Measurements from ENCODE around the gene PTPRM.

The PTPRM gene

DNA sequence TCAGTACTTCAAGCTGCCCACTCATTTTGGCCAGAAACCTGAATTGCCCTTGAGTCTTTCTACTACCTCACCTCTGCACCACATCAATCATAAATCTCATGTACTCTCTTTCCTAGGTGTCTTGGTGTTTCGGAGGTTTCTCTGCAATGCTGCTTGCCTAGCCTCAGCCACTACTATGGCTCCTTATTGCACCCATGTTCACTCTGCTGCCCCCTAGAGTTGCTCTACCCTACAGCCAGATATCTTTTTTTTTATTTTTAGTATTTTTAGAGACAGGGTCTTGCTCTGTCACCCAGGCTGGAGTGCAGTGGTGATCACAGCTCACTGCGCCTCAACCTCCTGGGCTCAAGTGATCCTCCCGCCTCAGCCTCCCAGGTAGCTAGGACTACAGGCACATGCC, 413.0 kb downstream of the PTPRM start:
- Histone ChIP-seq H3K9me3 (ENCODE audit: control insufficient read depth, low read length) (no peaks in the 10 kb centered on the region), H3K4me1 (ENCODE audit: control insufficient read depth, insufficient read depth, low read length) (no peaks in the 10 kb centered on the region), H3K36me3 (ENCODE audit: control insufficient read depth, insufficient read depth, low read length) (no peaks in the 10 kb centered on the region), H3K27me3 (ENCODE audit: control insufficient read depth, insufficient read depth, low read length, poor library complexity, severe bottlenecking) (no peaks in the 10 kb centered on the region), H3K27ac (ENCODE audit: insufficient read depth, low read depth, low read length, poor library complexity, severe bottlenecking) (no peak overlapping the region), H3K4me3 (ENCODE audit: insufficient read depth, low read depth, low read length) (no peak overlapping the region)
- 93 to 95% methylated on average over 3 of the region's 3 CpGs for WGBS, 2 experiments

DNA sequence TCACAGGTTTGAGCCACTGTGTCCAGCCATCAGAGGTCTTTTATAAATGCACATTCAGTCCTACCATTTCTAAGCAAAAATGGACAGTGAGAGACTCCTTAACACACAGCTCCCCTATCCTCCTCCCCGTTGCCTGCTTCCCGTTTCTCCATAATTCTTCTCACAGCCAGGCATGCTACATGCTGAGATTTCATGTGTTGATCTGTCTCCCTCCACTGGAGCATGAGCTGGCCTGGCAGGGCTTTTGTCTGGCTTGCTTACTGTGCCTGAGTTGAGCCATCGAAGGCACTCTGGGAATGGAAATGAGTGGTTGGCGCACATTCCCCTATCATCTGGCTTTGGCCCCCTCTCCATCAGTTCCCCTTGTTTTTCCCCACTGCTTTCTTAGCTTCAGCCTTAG, 413.5 kb downstream of the PTPRM start:
- Histone ChIP-seq H3K9me3 (ENCODE audit: control insufficient read depth, low read length) (no peaks in the 10 kb centered on the region), H3K36me3 (ENCODE audit: control insufficient read depth, insufficient read depth, low read length) (no peaks in the 10 kb centered on the region), H3K4me1 (ENCODE audit: control insufficient read depth, insufficient read depth, low read length) (no peaks in the 10 kb centered on the region), H3K4me3 (ENCODE audit: insufficient read depth, low read depth, low read length) (no peak overlapping the region), H3K27me3 (ENCODE audit: control insufficient read depth, insufficient read depth, low read length, poor library complexity, severe bottlenecking) (no peaks in the 10 kb centered on the region), H3K27ac (ENCODE audit: insufficient read depth, low read depth, low read length, poor library complexity, severe bottlenecking) (no peak overlapping the region)
- WGBS, 2 experiments: 82 to 87% methylated on average over 4 of the region's 4 CpGs

DNA sequence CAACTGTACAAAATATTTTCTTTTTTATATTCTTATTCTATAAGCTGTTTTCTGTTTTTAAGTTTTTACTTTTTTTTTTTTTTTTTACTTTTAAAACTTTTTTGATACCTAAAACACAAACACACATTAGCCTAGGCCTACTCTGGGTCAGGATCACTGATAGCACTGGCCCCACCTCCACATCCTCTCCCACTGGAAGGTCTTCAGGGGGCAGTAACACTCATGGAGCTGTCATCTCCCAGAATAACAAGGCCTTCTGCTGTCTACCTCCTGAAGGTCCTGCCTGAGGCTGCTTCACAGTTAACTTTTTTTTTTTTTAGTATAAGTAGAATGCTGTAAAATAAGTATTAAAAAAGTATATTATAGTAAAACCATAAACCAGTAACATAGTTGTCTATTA, 415.1 kb downstream of the PTPRM start:
- no peak overlapping the region for H3K4me3 ChIP-seq (ENCODE audit: insufficient read depth, low read depth, low read length)
- no peak overlapping the region for H3K27ac ChIP-seq (ENCODE audit: insufficient read depth, low read depth, low read length, poor library complexity, severe bottlenecking)
- H3K36me3 ChIP-seq (ENCODE audit: control insufficient read depth, insufficient read depth, low read length): no peaks in the 10 kb centered on the region
- no peaks in the 10 kb centered on the region for H3K9me3 ChIP-seq (ENCODE audit: control insufficient read depth, low read length)
- H3K4me1 ChIP-seq (ENCODE audit: control insufficient read depth, insufficient read depth, low read length): no peaks in the 10 kb centered on the region
- H3K27me3 ChIP-seq (ENCODE audit: control insufficient read depth, insufficient read depth, low read length, poor library complexity, severe bottlenecking): no peaks in the 10 kb centered on the region

- WGBS, 2 experiments: 96 to 100% methylated on average over 3 of the region's 3 CpGs
Measured at GRCh38 chr18:7987284-7987976, 420.3 kb downstream of the PTPRM start.

DNA sequence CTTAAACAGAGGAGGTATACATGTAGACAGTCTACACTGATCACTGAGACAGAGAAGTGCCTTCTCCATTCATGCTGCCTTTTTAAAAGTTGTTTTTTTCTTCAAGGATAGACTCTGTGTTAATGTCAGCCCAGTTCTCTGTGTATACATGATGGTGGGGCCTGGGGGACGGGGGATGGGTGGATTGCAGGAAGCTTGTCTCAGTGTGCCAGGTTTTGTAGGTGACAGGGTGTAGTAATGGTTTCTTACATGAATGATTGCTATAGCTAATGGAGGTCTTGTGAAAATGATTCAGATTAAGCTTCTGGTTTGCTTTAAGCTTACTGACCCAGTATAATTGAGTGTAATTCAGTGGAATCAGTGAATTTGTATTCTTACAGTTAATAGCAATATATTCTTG, 423.6 kb downstream of the PTPRM start:
- Histone ChIP-seq H3K4me3 (ENCODE audit: insufficient read depth, low read depth, low read length) (no peak overlapping the region), H3K27me3 (ENCODE audit: control insufficient read depth, insufficient read depth, low read length, poor library complexity, severe bottlenecking) (no peaks in the 10 kb centered on the region), H3K4me1 (ENCODE audit: control insufficient read depth, insufficient read depth, low read length) (no peaks in the 10 kb centered on the region), H3K36me3 (ENCODE audit: control insufficient read depth, insufficient read depth, low read length) (no peaks in the 10 kb centered on the region), H3K9me3 (ENCODE audit: control insufficient read depth, low read length) (no peaks in the 10 kb centered on the region), H3K27ac (ENCODE audit: insufficient read depth, low read depth, low read length, poor library complexity, severe bottlenecking) (no peak overlapping the region)
- 37 to 41% methylated on average over 1 of the region's 1 CpG for WGBS, 2 experiments

More at GRCh38 chr18:7987284-7987976, 420.3 kb downstream of the PTPRM start:
- no peaks in the 10 kb centered on the region for H3K27me3 ChIP-seq (ENCODE audit: control insufficient read depth, insufficient read depth, low read length, poor library complexity, severe bottlenecking)
- H3K36me3 ChIP-seq (ENCODE audit: control insufficient read depth, insufficient read depth, low read length): no peaks in the 10 kb centered on the region
- H3K4me1 ChIP-seq (ENCODE audit: control insufficient read depth, insufficient read depth, low read length): no peaks in the 10 kb centered on the region
- H3K9me3 ChIP-seq (ENCODE audit: control insufficient read depth, low read length): no peaks in the 10 kb centered on the region
- H3K4me3 ChIP-seq (ENCODE audit: insufficient read depth, low read depth, low read length): no peak overlapping the region
- H3K27ac ChIP-seq (ENCODE audit: insufficient read depth, low read depth, low read length, poor library complexity, severe bottlenecking): no peak overlapping the region

- no peak overlapping the region for H3K27ac ChIP-seq (ENCODE audit: insufficient read depth, low read depth, low read length, poor library complexity, severe bottlenecking)
- 89% methylated on average over 3 of the region's 3 CpGs for WGBS, 2 experiments
Measured at GRCh38 chr18:8001711-8002301, 434.7 kb downstream of the PTPRM start.

GRCh38 chr18:8003878-8004675, 437.0 kb downstream of the PTPRM start:
- H3K36me3 ChIP-seq (ENCODE audit: control insufficient read depth, insufficient read depth, low read length): no peaks in the 10 kb centered on the region

More at GRCh38 chr18:8001711-8002301, 434.7 kb downstream of the PTPRM start:
- Histone ChIP-seq H3K4me3 (ENCODE audit: insufficient read depth, low read depth, low read length) (no peak overlapping the region), H3K9me3 (ENCODE audit: control insufficient read depth, low read length) (no peaks in the 10 kb centered on the region), H3K27me3 (ENCODE audit: control insufficient read depth, insufficient read depth, low read length, poor library complexity, severe bottlenecking) (no peaks in the 10 kb centered on the region), H3K36me3 (ENCODE audit: control insufficient read depth, insufficient read depth, low read length) (no peaks in the 10 kb centered on the region), H3K4me1 (ENCODE audit: control insufficient read depth, insufficient read depth, low read length) (no peaks in the 10 kb centered on the region)

DNA sequence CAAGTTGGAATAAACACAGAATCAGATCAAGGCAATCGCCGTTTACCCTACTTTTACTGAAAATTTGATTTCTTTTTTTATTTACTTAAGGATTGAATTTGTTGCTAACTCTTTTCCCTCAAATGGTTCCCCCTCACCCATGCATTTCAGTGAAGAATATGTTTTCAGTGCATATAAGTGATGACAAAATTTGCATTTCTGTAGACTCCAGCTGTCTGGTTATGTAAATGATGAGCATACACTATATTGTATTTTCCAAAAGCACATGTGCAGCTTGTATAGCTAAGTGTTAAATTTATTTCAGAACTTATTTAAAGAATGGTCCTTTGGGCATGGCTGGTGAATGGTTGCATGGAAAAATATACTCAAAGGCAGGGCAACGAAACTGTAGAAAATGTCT, 437.7 kb downstream of the PTPRM start:
- H3K27me3 ChIP-seq (ENCODE audit: control insufficient read depth, insufficient read depth, low read length, poor library complexity, severe bottlenecking): no peaks in the 10 kb centered on the region
- H3K4me1 ChIP-seq (ENCODE audit: control insufficient read depth, insufficient read depth, low read length): peaks cover 11% of the 10 kb centered on the region
- H3K36me3 ChIP-seq (ENCODE audit: control insufficient read depth, insufficient read depth, low read length): no peaks in the 10 kb centered on the region
- H3K4me3 ChIP-seq (ENCODE audit: insufficient read depth, low read depth, low read length): no peak overlapping the region
- H3K27ac ChIP-seq (ENCODE audit: insufficient read depth, low read depth, low read length, poor library complexity, severe bottlenecking): no peak overlapping the region
- 98 to 99% methylated on average over 3 of the region's 3 CpGs for WGBS, 2 experiments
- H3K9me3 ChIP-seq (ENCODE audit: control insufficient read depth, low read length): no peaks in the 10 kb centered on the region

More at GRCh38 chr18:8003878-8004675, 437.0 kb downstream of the PTPRM start:
- Histone ChIP-seq H3K4me1 (ENCODE audit: control insufficient read depth, insufficient read depth, low read length) (peaks cover 11% of the 10 kb centered on the region), H3K27me3 (ENCODE audit: control insufficient read depth, insufficient read depth, low read length, poor library complexity, severe bottlenecking) (no peaks in the 10 kb centered on the region), H3K4me3 (ENCODE audit: insufficient read depth, low read depth, low read length) (no peak overlapping the region), H3K27ac (ENCODE audit: insufficient read depth, low read depth, low read length, poor library complexity, severe bottlenecking) (no peak overlapping the region), H3K9me3 (ENCODE audit: control insufficient read depth, low read length) (no peaks in the 10 kb centered on the region)
- 86 to 87% methylated on average over 6 of the region's 6 CpGs for WGBS, 2 experiments

GRCh38 chr18:8005870-8006569, 438.9 kb downstream of the PTPRM start:
- no peaks in the 10 kb centered on the region for H3K27me3 ChIP-seq (ENCODE audit: control insufficient read depth, insufficient read depth, low read length, poor library complexity, severe bottlenecking)
- 83% methylated on average over 7 of the region's 7 CpGs for WGBS, 2 experiments
- H3K27ac ChIP-seq (ENCODE audit: insufficient read depth, low read depth, low read length, poor library complexity, severe bottlenecking): no peak overlapping the region
- H3K4me1 ChIP-seq (ENCODE audit: control insufficient read depth, insufficient read depth, low read length): peaks cover 11% of the 10 kb centered on the region
- H3K4me3 ChIP-seq (ENCODE audit: insufficient read depth, low read depth, low read length): no peak overlapping the region
- no peaks in the 10 kb centered on the region for H3K36me3 ChIP-seq (ENCODE audit: control insufficient read depth, insufficient read depth, low read length)
- no peaks in the 10 kb centered on the region for H3K9me3 ChIP-seq (ENCODE audit: control insufficient read depth, low read length)

DNA sequence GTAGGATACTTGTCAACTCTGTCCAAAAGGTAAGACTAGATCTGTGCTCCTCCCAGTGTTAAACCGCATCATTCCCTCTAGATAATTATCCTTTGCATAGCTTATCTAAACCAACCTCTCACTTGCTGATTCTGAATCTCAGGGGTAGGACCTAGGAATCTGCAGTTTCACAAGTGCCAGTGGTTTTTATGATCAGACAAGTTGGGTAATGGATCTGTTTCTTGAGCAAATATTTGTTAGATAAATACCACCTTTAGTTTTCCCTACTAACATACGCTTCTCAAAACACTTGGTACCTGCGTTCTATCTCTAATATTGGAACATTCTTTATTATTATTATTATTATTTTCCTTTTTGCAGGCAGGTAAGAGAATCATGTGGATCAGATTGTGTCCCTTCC, 439.9 kb downstream of the PTPRM start:
- Histone ChIP-seq H3K36me3 (ENCODE audit: control insufficient read depth, insufficient read depth, low read length) (no peaks in the 10 kb centered on the region), H3K4me1 (ENCODE audit: control insufficient read depth, insufficient read depth, low read length) (peaks cover 11% of the 10 kb centered on the region), H3K27ac (ENCODE audit: insufficient read depth, low read depth, low read length, poor library complexity, severe bottlenecking) (no peak overlapping the region), H3K9me3 (ENCODE audit: control insufficient read depth, low read length) (no peaks in the 10 kb centered on the region), H3K27me3 (ENCODE audit: control insufficient read depth, insufficient read depth, low read length, poor library complexity, severe bottlenecking) (no peaks in the 10 kb centered on the region), H3K4me3 (ENCODE audit: insufficient read depth, low read depth, low read length) (no peak overlapping the region)
- WGBS, 2 experiments: 97 to 100% methylated on average over 1 to 2 of the region's 3 CpGs

Measured in ectodermal cell (in vitro differentiated cells).